Glutamatergic neuron (in vitro differentiated cells): ENCODE measurements around the gene ABCA12. TPM values are rescaled to one million over a fixed set of nuclear protein-coding genes. Genes with fewer than 3 reads are reported as not detected.

ENCODE experiments used
- DNase-seq: peaks from one replicate; pipeline ENCODE4 v3.0.0; 2022
- H3K27ac Mint-ChIP-seq: one replicate; pipeline ENCODE4 v1.8.0; 2020; ENCODE audit warnings: mild to moderate bottlenecking, mixed read lengths, inconsistent platforms; ENCODE audit not compliant: unreplicated experiment
- H3K27me3 Mint-ChIP-seq: one replicate; pipeline ENCODE4 v1.8.0; 2020; ENCODE audit warnings: mild to moderate bottlenecking, moderate library complexity, mixed read lengths, inconsistent platforms; ENCODE audit not compliant: unreplicated experiment
- H3K36me3 Mint-ChIP-seq: one replicate; pipeline ENCODE4 v1.8.0; 2020; ENCODE audit warnings: mild to moderate bottlenecking, mixed read lengths, inconsistent platforms; ENCODE audit not compliant: unreplicated experiment
- H3K4me1 Mint-ChIP-seq: one replicate; pipeline ENCODE4 v1.8.0; 2020; ENCODE audit warnings: mild to moderate bottlenecking, low read depth, mixed read lengths, inconsistent platforms; ENCODE audit not compliant: unreplicated experiment
- H3K4me3 Mint-ChIP-seq: one replicate; pipeline ENCODE4 v1.8.0; 2020; ENCODE audit warnings: mild to moderate bottlenecking, mixed read lengths, inconsistent platforms; ENCODE audit not compliant: unreplicated experiment
- H3K9me3 Mint-ChIP-seq: one replicate; pipeline ENCODE4 v1.8.0; 2020; ENCODE audit warnings: mild to moderate bottlenecking, moderate library complexity, mixed read lengths, inconsistent platforms; ENCODE audit not compliant: unreplicated experiment
- total RNA-seq: library from RNA; stranded (reverse); fragmentation: NEBNext Ultra II Directional; extraction: Animal tissue kit (Norgen Biotek cat#: 25700); gene quantifications from one replicate; pipeline ENCODE4 v1.2.1, GENCODE V29; 2021; ENCODE audit not compliant: unreplicated experiment
- TF ChIP-seq, protein P1 (sequence below): fragments of 200-600 bp; sonication (generic); IDR thresholded peaks from one replicate; pipeline ENCODE4 v1.5.0; 2021; ENCODE audit not compliant: partially characterized antibody, unreplicated experiment

ABCA12 gene
- total RNA-seq, 1 donor from 2014 or later = 0.37 TPM

DNA sequence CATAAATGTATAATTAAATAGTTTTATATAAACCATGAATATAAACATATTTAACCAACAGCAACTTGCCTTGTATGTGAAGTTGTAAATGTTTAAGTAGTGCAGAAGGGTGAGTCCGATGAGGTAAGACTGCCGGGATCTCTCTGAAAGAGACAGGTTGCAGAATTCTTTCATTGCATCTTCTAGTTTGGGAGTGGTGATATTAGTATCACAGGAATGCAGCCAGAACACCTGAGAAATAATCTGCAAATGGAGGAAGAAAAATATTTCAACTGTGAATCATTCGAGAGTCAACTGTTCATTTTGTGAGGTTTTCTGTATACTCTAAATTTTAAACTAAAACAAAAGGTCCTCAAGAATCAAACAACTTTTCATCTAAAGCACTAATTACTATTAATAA lies 123.0 kb downstream of the ABCA12 start:
- H3K27me3 Mint-ChIP-seq = no peaks in the 10 kb centered on the region
- DNase-seq = no peak
- no peak overlapping the region for H3K4me3 Mint-ChIP-seq
- TF ChIP-seq, protein P1, sequence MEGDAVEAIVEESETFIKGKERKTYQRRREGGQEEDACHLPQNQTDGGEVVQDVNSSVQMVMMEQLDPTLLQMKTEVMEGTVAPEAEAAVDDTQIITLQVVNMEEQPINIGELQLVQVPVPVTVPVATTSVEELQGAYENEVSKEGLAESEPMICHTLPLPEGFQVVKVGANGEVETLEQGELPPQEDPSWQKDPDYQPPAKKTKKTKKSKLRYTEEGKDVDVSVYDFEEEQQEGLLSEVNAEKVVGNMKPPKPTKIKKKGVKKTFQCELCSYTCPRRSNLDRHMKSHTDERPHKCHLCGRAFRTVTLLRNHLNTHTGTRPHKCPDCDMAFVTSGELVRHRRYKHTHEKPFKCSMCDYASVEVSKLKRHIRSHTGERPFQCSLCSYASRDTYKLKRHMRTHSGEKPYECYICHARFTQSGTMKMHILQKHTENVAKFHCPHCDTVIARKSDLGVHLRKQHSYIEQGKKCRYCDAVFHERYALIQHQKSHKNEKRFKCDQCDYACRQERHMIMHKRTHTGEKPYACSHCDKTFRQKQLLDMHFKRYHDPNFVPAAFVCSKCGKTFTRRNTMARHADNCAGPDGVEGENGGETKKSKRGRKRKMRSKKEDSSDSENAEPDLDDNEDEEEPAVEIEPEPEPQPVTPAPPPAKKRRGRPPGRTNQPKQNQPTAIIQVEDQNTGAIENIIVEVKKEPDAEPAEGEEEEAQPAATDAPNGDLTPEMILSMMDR = no peak
- no peaks in the 10 kb centered on the region for H3K36me3 Mint-ChIP-seq
- H3K4me1 Mint-ChIP-seq = peaks cover 7% of the 10 kb centered on the region
- H3K9me3 Mint-ChIP-seq = no peaks in the 10 kb centered on the region
- no peak overlapping the region for H3K27ac Mint-ChIP-seq

DNA sequence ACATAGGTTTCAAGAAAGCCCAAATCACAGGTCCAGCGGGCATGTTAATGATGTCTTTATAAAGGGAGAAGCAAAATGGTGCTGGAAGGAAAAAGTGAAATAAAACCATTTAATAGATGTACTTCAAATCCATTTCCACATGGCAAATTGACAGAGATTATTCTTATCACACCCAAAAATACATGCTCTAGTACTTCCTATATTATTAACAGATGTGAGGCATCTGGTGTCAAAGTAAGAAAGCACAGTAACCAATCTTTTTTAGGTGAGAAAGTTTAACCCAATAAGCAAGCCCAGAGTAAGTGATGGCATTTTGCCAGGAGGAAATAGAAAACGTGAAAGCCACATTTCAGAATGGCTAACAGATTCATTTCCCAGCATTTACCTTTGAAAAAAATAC lies 128.0 kb downstream of the ABCA12 start:
- H3K27me3 Mint-ChIP-seq = no peaks in the 10 kb centered on the region
- H3K36me3 Mint-ChIP-seq = no peaks in the 10 kb centered on the region
- H3K27ac Mint-ChIP-seq = no peak overlapping the region
- peaks cover 2% of the 10 kb centered on the region for H3K4me1 Mint-ChIP-seq
- no peak for DNase-seq
- no peak overlapping the region for H3K4me3 Mint-ChIP-seq
- H3K9me3 Mint-ChIP-seq = no peaks in the 10 kb centered on the region
- TF ChIP-seq, protein P1 = no peak

DNA sequence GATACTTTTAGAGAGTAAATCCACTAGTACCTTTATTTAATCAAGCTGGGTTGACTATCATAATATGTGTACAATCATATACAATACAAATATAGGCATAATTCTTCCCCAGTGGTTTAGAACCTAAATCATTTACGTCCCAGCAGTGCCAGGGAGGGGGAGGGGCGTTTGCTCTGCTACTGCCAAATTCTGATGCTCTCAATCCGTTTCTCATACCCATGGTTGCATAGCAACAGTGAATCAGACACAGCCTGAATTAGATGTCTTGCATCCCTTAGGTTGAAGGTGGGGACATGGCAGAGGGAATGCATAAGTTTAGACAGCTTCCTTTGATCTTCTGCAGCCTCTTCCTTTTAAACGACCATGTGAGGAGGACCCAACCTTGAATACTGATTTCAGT lies 135.4 kb downstream of the ABCA12 start:
- DNase-seq = peak; percentile 19
- Mint-ChIP-seq H3K27ac (no peak overlapping the region), H3K4me3 (no peak overlapping the region), H3K27me3 (no peaks in the 10 kb centered on the region), H3K4me1 (peaks cover 11% of the 10 kb centered on the region), H3K36me3 (no peaks in the 10 kb centered on the region), H3K9me3 (no peaks in the 10 kb centered on the region)
- TF ChIP-seq, protein P1 = no peak

DNA sequence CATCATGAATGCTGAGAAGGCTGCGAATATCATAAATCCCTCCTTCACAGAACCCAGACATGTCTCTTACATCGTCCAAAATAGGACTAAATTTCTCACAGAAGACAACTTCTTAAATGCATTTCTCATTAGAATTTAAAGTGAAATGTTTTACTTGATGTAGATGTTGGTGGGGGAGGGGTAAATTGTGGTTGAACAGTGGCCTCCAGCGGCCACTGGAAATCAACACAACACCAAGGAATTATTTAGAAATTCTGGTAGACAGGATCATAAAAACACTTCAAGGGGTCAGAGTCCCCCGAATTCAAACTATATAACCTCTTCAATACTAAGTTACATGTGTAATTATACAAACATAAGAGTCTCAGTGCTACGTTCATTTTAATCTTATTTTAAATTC lies 135.9 kb downstream of the ABCA12 start:
- Mint-ChIP-seq H3K4me1 (peaks cover 11% of the 10 kb centered on the region), H3K36me3 (no peaks in the 10 kb centered on the region), H3K27me3 (no peaks in the 10 kb centered on the region), H3K27ac (no peak overlapping the region), H3K4me3 (no peak overlapping the region), H3K9me3 (no peaks in the 10 kb centered on the region)
- TF ChIP-seq, protein P1 = peak; percentile 52
- DNase-seq = no peak

DNA sequence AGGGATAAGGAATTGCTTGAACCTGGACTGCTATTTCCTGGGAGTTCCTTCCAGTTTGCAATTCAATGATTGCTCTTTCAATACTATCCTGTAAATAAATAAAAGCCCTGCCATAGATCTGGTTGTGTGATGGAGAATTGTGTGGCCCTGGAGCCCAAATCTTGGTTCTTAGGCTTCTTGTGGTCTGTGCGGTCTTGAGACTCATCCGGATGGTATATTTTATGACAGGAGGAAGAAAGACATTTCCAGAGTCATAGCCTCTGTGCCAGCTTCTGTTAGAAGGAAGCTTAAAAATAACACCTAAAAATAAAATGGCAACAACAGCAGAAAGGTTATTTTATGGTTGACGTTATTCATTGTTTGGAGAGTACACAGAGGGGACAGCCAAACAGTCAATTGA lies 137.7 kb downstream of the ABCA12 start:
- H3K27ac Mint-ChIP-seq = no peak overlapping the region
- no peak for DNase-seq
- TF ChIP-seq, protein P1 = no peak
- H3K36me3 Mint-ChIP-seq = no peaks in the 10 kb centered on the region
- H3K27me3 Mint-ChIP-seq = no peaks in the 10 kb centered on the region
- no peaks in the 10 kb centered on the region for H3K9me3 Mint-ChIP-seq
- peaks cover 11% of the 10 kb centered on the region for H3K4me1 Mint-ChIP-seq
- H3K4me3 Mint-ChIP-seq = no peak overlapping the region
